ENCODE results near the gene SLC9A7.
"Not testable (repeated sequence)": the region's sequence is repeated elsewhere in the genome, so short reads cannot be mapped to it uniquely, and the experiment has no call there.

Gene SLC9A7

GRCh38 chrX:46791927-46792809 lies 33.2 kb upstream of the SLC9A7 start:
- in situ Hi-C loops (cut with MboI; ENCODE audit: low sequenced_read_pairs, unreplicated experiment) = loop anchor here (10.0 kb wide), 1 partner anchor 237 kb away; no protein-coding TSS in a partner anchor
- TF ChIP-seq, protein P1, sequence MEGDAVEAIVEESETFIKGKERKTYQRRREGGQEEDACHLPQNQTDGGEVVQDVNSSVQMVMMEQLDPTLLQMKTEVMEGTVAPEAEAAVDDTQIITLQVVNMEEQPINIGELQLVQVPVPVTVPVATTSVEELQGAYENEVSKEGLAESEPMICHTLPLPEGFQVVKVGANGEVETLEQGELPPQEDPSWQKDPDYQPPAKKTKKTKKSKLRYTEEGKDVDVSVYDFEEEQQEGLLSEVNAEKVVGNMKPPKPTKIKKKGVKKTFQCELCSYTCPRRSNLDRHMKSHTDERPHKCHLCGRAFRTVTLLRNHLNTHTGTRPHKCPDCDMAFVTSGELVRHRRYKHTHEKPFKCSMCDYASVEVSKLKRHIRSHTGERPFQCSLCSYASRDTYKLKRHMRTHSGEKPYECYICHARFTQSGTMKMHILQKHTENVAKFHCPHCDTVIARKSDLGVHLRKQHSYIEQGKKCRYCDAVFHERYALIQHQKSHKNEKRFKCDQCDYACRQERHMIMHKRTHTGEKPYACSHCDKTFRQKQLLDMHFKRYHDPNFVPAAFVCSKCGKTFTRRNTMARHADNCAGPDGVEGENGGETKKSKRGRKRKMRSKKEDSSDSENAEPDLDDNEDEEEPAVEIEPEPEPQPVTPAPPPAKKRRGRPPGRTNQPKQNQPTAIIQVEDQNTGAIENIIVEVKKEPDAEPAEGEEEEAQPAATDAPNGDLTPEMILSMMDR (IDR thresholded peaks at IDR 0.05; ENCODE audit: borderline replicate concordance, control extremely low read depth, extremely low read depth, insufficient read depth, missing control alignments) = no peak
- peak; percentile 41 for DNase-seq (ENCODE audit: low spot score)

GRCh38 chrX:46788902-46789301 lies 30.0 kb upstream of the SLC9A7 start:
- TF ChIP-seq, protein P1 (IDR thresholded peaks at IDR 0.05; ENCODE audit: borderline replicate concordance, control extremely low read depth, extremely low read depth, insufficient read depth, missing control alignments) = no peak
- no peak for DNase-seq (ENCODE audit: low spot score)
- in situ Hi-C loops (cut with MboI; ENCODE audit: low sequenced_read_pairs, unreplicated experiment) = no loop called here

DNA sequence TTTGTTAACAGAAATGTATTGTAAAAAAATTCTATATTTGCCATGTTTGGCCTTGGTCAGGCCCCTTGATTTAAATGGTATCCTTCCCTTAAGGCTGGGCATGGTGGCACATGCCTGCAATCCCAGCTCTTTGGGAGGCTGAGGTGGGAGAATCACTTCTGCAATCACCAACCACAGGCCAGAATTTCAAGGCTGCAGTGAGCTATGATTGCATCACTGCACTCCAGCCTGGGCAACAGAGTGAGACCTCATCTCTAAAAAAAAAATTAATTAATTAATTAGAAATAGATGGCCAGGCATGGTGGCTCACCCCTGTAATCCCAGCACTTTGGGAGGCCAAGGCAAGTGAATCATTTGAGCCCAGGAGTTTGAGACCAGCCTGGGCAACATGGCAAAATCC lies 25.5 kb upstream of the SLC9A7 start:
- in situ Hi-C loops (cut with MboI; ENCODE audit: low sequenced_read_pairs, unreplicated experiment) = not testable (repeated sequence)

DNA sequence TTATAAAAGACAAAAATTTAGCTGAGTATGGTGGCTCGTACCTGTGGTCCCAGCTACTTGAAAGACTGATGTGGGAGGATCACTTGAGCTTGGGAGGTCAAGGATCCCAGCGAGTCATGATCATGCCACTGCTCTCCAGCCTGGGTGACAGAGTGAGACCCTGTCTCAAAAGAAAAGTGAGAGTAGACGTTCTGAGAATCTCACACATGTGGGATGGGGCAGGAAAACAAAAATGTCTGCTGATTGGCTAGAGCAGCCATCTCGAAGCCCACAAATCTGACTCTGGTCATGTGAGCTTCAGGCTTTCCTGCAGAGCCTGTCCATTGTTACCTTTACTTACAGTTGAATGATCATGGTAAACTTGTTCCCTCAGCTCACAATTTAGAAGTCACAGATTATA lies 23.1 kb upstream of the SLC9A7 start:
- in situ Hi-C loops (cut with MboI; ENCODE audit: low sequenced_read_pairs, unreplicated experiment) = no loop called here
- TF ChIP-seq, protein P1 (IDR thresholded peaks at IDR 0.05; ENCODE audit: borderline replicate concordance, control extremely low read depth, extremely low read depth, insufficient read depth, missing control alignments) = no peak
- no peak for DNase-seq (ENCODE audit: low spot score)

More for the DNA sequence above, 25.5 kb upstream of the SLC9A7 start:
- not testable (repeated sequence) for DNase-seq (ENCODE audit: low spot score)

DNA sequence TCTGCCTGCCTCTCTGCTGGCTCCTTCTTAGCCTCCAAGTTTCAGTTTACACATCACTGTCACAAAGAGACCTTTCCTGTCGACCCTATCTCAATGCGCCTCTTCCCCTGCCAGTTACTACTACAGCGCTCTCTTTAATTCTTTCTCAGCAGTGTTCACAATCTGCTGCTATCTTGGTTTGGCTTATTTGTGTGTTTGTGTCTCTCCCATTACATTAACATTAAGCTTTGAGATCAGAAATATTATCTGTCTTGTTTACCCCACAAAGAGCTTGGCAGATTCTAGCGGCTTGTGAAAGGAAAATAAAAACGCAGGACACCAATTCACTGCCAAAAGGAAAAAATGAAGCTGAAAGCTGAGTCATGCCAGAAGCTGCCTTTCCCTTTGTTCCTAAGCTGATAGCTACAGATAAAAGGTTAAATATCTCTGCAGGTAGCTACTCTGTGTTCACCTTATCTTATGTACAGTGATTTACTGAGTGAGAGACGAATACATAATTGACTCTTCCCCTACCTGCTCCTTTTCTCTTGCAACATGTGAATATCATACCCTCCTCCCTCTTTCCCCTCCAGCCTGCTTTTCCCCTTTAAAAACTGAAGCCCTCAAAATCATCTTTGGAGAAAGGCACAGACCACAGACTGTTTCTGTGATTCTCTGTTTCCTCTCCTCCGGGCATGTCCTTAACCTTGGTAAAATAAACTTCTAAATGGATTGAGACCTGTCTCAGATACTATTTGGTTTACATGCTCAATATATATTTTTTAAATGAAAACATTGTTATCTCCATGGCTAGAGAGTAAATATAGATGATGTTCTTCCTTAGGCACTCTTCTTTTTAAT lies 19.3 kb upstream of the SLC9A7 start:
- in situ Hi-C loops (cut with MboI; ENCODE audit: low sequenced_read_pairs, unreplicated experiment) = no loop called here
- TF ChIP-seq, protein P1 (IDR thresholded peaks at IDR 0.05; ENCODE audit: borderline replicate concordance, control extremely low read depth, extremely low read depth, insufficient read depth, missing control alignments) = no peak
- no peak for DNase-seq (ENCODE audit: low spot score)

- no peak for DNase-seq (ENCODE audit: low spot score)
- TF ChIP-seq, protein P1 (IDR thresholded peaks at IDR 0.05; ENCODE audit: borderline replicate concordance, control extremely low read depth, extremely low read depth, insufficient read depth, missing control alignments) = no peak
- in situ Hi-C loops (cut with MboI; ENCODE audit: low sequenced_read_pairs, unreplicated experiment) = no loop called here
These were observed 11.9 kb upstream of the SLC9A7 start for GRCh38 chrX:46770817-46771163.
